ENCODE results near the gene VEZT. TPM values are rescaled to one million over a fixed set of nuclear protein-coding genes. Genes with fewer than 3 reads are reported as not detected.
A peak's percentile ranks its signal among the peaks of the same experiment; 100 is the strongest.

Gene VEZT
- total RNA-seq, 4 donors from 2014 or later: 60.5 to 110 (median 73.5) TPM

GRCh38 chr12:95198914-95199313 lies 18.7 kb upstream of the VEZT start:
- no peak overlapping the region for H3K4me3 ChIP-seq
- TF ChIP-seq, protein P1, sequence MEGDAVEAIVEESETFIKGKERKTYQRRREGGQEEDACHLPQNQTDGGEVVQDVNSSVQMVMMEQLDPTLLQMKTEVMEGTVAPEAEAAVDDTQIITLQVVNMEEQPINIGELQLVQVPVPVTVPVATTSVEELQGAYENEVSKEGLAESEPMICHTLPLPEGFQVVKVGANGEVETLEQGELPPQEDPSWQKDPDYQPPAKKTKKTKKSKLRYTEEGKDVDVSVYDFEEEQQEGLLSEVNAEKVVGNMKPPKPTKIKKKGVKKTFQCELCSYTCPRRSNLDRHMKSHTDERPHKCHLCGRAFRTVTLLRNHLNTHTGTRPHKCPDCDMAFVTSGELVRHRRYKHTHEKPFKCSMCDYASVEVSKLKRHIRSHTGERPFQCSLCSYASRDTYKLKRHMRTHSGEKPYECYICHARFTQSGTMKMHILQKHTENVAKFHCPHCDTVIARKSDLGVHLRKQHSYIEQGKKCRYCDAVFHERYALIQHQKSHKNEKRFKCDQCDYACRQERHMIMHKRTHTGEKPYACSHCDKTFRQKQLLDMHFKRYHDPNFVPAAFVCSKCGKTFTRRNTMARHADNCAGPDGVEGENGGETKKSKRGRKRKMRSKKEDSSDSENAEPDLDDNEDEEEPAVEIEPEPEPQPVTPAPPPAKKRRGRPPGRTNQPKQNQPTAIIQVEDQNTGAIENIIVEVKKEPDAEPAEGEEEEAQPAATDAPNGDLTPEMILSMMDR (IDR thresholded peaks at IDR 0.05): no peak
- TF ChIP-seq POLR2A (IDR thresholded peaks at IDR 0.05) (no peak), EP300 (IDR thresholded peaks at IDR 0.05) (no peak)
- no peaks in the 10 kb centered on the region for H3K9me3 ChIP-seq
- no peaks in the 10 kb centered on the region for H3K36me3 ChIP-seq
- peaks cover 0 to 33% (median 3%) of the 10 kb centered on the region in 4 donors for H3K4me1 ChIP-seq
- H3K27me3 ChIP-seq: no peaks in the 10 kb centered on the region
- 77 to 78% methylated on average over 4 of the region's 4 CpGs for WGBS, 2 donors
- DNase-seq (ENCODE audit: low spot score in 2 of 2): no peak
- peak overlapping the region in 2 of 4 donors; percentile 77 to 82 for H3K27ac ChIP-seq

DNA sequence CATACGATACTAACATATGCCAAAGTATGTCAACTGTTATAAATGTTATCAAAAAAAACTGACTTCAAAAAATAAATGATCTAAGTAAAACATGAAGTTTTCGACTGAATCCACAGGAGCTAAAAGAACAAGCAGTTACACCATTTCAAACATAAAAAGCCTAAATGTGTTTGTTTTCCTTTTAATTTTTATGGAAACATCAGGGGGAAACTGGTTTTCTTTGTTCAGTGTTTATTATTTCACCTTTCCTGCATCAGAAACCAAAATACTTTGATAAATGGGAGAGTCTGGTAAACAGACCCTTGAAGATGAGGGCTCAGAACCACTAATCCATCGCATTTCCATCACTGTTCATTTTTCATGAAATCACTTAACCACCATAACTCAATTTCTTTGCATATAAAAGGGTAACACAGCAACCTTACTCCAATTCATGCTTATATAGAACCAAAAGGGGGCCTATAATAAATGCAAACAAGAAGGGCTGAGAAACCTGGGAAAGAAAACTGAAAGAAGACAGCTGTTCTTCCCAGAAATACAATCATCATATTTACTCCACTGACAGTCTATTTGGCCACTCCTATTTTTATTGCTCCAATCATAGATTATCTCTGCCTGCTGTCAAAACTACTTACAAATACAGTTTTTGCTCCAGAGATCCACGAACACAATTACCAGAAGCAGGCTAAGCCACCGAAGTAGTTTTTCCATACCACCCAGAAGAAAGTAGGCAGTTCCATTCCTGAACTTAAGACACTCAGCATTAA lies 17.3 kb upstream of the VEZT start:
- Histone ChIP-seq H3K36me3 (no peaks in the 10 kb centered on the region), H3K4me1 (peaks cover 0 to 43% (median 16%) of the 10 kb centered on the region in 4 donors), H3K27ac (peak overlapping the region; percentile 34 to 82 (median 64)), H3K9me3 (no peaks in the 10 kb centered on the region), H3K27me3 (no peaks in the 10 kb centered on the region), H3K4me3 (peak overlapping the region in 2 of 4 donors; percentile 4 to 25)
- no peak for DNase-seq (ENCODE audit: low spot score in 2 of 2)
- WGBS, 2 donors: 45 to 51% methylated on average over 5 of the region's 5 CpGs
- no peak for TF ChIP-seq POLR2A (IDR thresholded peaks at IDR 0.05)
- TF ChIP-seq EP300 (IDR thresholded peaks at IDR 0.05): no peak
- TF ChIP-seq, protein P1 (IDR thresholded peaks at IDR 0.05): no peak

- peak overlapping the region; percentile 34 to 82 (median 64) for H3K27ac ChIP-seq
- no peaks in the 10 kb centered on the region for H3K36me3 ChIP-seq
- peaks cover 0 to 52% (median 19%) of the 10 kb centered on the region in 4 donors for H3K4me1 ChIP-seq
- no peaks in the 10 kb centered on the region for H3K27me3 ChIP-seq
- TF ChIP-seq POLR2A (IDR thresholded peaks at IDR 0.05): no peak
- no peak for TF ChIP-seq EP300 (IDR thresholded peaks at IDR 0.05)
- TF ChIP-seq, protein P1 (IDR thresholded peaks at IDR 0.05): no peak
- no peak for DNase-seq (ENCODE audit: low spot score in 2 of 2)
- WGBS, 2 donors: 69 to 72% methylated on average over 4 of the region's 4 CpGs
- H3K9me3 ChIP-seq: no peaks in the 10 kb centered on the region
- H3K4me3 ChIP-seq: peak overlapping the region in 1 of 4 donors; percentile 25
Measured at GRCh38 chr12:95201056-95201670, 16.4 kb upstream of the VEZT start.

DNA sequence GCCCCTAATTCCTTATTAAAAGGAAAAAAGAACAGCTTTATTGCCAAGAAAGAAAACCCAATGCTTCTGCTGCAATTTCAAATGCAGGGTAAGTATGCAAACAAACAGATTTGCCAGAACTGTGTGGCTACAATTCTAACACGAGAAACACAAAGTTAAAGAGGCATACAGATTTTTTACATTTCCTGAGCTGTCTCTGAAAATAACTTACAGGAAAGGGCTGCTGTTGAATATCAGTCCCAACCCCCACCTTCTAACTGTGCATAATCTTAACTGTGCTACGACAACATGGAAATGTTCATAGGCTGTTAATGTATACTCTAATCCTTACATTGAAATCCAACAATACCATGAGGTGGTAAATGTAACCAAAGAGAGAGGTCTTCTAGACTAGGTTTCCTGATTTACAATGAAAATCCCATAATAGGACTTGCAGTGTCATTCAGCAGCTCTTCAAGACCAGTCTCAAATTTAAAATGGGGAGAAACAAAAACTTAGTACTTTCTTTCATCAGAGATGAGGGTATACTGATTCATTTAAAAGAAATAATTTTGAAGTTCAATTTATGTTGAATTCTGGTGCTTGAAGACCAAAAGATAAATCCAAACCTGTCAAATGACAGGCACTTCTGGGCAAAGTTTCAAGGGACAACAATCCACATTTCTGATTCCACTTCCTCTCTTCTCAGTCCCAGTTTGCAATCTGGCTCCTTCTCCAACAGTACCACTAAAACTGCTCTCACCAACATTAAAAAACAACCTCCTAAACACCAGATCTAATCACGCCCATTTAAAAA lies 14.7 kb upstream of the VEZT start:
- Histone ChIP-seq H3K4me1 (peaks cover 0 to 54% (median 19%) of the 10 kb centered on the region in 4 donors), H3K4me3 (no peak overlapping the region), H3K9me3 (no peaks in the 10 kb centered on the region), H3K36me3 (no peaks in the 10 kb centered on the region), H3K27ac (peak overlapping the region in 3 of 4 donors; percentile 11 to 82 (median 81)), H3K27me3 (no peaks in the 10 kb centered on the region)
- no peak for DNase-seq (ENCODE audit: low spot score in 2 of 2)
- TF ChIP-seq, protein P1 (IDR thresholded peaks at IDR 0.05): no peak
- TF ChIP-seq EP300 (IDR thresholded peaks at IDR 0.05) (no peak), POLR2A (IDR thresholded peaks at IDR 0.05) (no peak)
- WGBS, 2 donors: 52 to 62% methylated on average over 3 of the region's 3 CpGs

Measured in tibial nerve (tissue), 4 donors.